Measurements from ENCODE around the gene PAWR.
"Not testable (repeated sequence)": the region's sequence is repeated elsewhere in the genome, so short reads cannot be mapped to it uniquely, and the experiment has no call there.

Gene PAWR

DNA sequence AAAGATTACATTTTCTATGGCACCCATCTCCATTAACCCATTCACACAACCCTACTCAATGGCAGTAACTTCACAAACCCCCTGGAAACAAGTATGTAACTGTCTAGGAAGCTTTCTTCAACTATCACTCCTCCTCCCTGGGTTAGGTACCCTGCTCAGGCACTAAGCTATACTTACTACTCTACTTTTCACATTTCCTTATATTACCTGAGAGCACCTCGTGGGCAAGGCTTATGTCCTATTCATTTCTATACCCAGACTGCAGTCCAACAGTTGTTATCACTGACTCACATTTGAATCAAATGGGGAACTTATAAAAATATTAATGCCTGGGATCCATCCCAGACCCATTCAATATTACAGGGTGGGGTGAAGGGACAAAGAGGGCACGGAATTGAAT lies 4.6 kb downstream of the PAWR start:
- DNase-seq (ENCODE audit: low spot score) = no peak

DNA sequence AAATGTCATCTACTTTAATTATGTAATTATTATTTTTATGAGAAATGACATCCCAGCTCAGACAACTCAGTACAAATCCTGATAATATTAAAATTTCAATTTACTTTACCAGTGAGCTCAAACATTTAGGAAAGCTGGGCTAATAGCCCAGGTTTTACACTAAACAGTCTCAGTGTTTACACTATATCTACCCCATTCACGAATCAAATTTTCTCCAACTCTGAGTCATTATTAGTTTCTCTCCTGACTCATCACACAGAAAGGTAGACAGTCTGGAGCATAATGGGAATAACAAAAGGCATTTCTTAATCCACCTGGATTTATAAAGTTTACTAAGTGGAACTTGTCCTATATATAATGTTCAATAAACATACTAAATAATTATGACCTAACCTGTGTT lies 5.7 kb downstream of the PAWR start:
- DNase-seq (ENCODE audit: low spot score) = peak; percentile 55

DNA sequence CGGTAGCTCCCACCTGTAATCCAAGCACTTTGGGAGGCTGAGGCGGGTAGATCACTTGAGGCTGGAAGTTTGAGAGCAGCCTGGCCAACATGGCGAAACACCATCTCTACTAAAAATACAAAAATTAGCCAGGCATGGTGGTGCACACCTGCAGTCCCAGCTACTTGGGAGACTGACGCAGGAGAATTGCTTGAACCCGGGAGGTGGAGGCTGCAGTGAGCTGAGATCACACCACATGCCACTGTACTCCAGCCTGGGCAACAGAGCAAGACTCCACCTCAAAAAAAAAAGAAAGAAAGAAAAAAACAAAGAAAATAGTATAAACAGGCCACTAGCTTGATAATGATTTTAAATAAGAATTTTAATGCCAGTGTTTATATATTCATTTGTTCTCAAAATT lies 6.4 kb downstream of the PAWR start:
- not testable (repeated sequence) for DNase-seq (ENCODE audit: low spot score)

DNA sequence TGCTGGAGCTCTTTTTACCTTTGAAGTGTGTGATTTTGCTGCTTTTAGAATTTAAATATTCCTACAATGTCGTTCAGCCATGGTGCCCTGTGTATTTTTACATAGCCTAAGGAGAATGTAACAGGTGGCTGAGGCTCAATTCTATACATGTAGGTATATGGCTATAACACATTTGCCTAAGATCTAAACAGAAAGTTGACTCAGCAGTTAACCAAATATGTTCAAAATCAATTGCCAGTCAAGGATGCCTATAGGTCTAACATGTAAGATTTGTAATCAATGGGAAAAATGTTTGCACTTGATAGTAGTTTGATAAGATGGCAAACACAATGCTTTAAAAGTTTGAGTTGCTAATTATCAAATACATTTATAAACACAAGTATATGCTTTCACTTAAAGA lies 8.2 kb downstream of the PAWR start:
- DNase-seq (ENCODE audit: low spot score) = no peak

DNA sequence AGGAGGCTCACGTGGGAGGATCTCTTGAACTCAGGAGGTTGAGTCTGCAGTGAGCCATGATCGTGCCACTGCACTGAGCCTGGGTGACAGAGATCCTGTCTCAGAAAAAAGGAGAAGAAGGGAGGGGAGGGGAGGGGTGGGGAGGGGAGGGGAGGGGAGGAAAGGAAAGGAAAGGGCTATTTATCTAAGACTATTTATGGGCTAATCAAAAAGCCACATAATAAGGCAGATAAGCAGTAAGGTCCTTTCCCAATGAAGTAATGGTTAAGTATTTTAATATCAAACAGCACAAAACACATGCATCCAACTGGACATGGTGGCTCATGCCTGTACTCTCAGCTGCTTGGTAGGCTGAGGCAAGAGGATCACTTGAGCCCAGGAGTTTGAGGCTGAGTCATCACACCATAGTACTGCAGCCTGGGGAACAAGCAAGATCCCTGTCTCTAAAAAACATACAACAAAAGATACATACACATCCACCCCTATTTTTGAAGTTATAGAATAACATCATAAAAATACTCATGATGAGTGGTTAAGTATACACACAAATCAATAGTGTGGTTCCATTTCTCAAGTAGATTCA lies 9.7 kb downstream of the PAWR start:
- DNase-seq (ENCODE audit: low spot score) = peak; percentile 59

DNA sequence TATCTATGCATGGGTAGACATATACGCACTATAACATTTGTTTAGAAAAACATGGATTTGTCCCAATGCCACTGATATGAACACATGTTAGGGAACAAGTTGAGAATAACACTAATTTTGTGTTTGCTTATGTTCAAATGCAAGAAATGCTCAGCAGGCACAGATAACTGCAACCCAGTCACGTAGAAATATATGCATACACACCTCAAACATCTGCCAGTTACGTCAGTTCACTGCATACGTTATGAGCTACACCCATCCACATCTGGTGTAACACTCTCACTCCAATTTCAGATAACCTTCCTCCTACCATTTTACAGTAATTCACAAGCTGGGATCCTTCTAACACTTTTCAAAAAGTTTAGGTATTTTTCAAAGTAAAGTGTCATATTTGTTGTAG lies 10.7 kb downstream of the PAWR start:
- DNase-seq (ENCODE audit: low spot score) = no peak

DNA sequence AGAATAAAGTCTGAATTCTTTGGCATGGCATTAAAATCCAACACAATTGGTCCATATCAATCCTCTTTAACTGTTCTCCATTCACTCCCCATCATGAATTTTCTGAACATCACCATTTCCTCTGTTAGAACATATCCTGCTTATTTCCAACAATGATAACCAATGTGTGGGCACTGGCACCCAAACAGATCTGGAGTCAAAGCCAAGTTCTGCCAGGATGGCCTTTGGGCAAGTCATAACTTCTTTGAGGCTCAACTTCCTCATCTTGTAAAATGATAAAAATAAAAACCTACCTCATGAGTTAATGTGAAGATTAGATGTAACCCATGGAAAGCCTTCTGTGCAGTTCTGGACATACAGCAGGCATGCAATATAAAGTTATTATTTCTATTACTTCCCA lies 12.5 kb downstream of the PAWR start:
- no peak for DNase-seq (ENCODE audit: low spot score)

DNA sequence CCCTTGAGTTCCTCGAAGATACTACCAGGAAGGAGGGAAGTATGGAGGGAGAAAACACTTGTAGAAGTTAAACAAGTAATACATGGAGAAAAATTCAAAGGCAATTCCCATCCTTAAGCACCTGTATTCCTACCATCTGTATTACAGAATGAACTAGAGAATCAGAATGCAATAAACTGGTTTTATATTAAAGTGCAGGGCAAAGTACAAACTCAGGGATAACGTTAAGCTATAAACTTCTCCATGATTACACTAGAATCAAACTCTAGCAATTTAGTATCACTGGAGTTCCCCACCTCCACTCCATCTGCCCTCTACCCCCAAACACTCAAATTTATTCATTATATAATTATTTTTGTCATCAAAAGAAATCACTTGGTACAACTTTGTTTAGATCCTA lies 13.1 kb downstream of the PAWR start:
- no peak for DNase-seq (ENCODE audit: low spot score)

DNA sequence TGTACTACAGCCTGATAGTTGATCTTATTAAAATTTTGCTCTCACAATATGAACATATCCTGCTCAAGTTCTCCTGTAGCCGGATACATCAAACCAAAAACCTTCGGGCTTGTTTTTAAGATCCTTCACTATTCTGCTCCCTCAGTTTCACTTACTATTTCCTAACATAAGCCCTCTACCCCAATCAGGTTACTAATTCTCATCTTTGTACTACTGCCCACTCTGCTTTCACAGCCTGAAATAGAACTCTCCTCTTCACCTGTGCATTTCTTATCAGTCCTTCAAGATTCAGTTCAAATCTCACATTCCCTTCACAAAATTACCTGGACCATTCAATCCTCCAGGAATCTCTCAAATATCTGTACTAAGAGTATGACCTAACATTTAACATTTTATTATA lies 14.2 kb downstream of the PAWR start:
- no peak for DNase-seq (ENCODE audit: low spot score)

DNA sequence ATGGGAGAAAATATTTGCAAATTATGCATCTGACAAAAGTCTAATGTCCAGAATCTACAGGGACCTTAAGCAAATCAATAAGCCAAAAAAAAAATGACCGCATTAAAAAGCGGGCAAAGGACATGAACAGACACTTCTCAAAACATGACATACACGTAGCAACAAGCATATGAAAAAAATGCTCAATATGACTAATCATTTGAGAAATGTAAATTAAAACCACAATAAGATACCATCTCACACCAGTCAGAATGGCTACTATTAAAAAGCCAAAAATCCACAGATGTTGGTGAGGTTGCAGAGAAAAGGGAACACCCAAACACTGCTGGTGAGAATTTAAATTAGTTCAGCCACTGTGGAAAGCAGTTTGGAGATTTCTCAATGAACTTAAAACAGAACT lies 16.1 kb downstream of the PAWR start:
- DNase-seq (ENCODE audit: low spot score) = peak; percentile 55

DNA sequence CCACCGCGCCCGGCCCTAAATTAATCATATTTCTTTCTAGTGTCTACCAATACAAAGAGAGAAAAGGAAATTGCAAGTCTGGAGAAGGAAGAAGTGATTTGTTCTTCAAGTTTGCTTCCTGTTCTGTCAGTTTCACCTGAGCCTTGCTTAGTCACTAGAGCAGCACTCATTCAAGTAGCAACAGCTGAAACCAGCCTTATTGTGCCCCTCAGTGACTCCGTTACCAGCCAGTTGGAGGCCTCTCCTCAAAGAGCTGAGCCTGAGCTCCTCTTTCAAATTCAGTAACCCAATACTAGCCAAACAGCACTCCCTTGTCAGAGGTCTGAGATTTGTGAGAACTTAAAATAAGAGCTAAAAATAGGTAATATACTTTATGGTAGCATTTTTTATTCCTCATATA lies 17.4 kb downstream of the PAWR start:
- DNase-seq (ENCODE audit: low spot score) = no peak

DNA sequence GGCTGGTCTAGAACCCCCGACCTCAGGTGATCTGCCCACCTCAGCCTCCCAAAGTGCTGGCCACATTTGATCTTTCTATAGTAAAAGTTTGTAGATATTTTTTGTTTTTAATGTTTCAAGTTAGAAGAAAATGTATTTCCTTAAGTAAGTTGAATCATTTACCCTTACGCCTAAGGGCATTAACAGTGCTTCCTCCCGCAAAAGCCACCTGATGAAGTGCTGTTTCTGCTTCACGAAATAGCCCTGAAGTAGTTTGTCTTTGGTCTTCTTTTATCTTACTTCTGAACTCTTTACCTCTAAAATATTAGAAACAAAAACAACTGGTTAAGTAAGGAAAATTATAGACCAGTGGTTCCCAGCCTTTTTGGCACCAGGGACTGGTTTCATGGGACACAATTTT lies 22.7 kb downstream of the PAWR start:
- no peak for DNase-seq (ENCODE audit: low spot score)

DNA sequence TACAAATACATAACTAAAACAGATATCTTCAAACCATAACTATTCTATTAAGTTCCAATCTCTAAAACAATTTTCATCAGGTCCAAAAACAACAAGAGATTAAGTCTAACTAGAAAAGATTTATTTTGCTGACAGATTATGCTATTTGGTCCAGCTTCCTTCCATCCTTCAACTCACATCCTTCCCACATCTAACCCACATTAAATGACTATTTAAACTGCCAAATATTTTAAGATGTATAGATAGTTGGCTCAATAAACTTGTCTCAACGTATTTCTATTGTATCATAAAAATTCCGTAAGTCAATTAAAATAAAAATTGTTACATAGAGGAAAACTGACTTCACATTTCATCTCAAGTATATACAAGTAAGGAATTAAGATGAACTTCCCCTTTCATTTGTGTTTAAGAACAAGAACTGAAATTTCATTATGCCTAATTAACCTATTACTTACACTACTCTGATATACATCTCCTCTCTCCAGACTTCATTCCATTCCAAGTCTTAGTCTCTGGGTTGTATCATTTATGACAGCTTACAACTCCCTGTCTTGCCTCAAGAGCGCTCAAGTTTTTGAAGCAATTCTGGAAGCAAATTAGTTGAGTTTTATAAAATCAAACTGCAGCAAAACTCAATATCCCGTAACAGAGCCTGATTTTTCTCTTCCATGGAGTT lies 25.4 kb downstream of the PAWR start:
- DNase-seq (ENCODE audit: low spot score) = no peak

DNA sequence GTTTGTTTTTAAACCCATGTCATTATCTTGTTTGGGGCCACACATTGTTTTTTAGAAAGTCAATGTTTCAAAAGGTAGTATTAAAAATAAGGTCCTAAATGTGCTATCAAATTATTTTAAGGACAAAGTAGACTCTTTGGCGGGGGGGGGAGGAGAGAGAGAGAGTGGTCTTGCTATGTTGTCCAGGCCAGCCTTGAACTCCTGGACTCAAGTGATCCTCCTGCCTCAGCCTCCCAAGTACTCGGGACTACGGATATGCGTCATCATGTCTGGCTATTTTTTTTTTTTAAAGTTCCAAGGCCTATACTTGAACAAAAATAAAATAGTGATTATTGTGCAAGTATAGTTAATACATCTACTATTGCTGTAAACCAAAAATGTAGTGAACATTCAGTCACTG lies 26.2 kb downstream of the PAWR start:
- no peak for DNase-seq (ENCODE audit: low spot score)

DNA sequence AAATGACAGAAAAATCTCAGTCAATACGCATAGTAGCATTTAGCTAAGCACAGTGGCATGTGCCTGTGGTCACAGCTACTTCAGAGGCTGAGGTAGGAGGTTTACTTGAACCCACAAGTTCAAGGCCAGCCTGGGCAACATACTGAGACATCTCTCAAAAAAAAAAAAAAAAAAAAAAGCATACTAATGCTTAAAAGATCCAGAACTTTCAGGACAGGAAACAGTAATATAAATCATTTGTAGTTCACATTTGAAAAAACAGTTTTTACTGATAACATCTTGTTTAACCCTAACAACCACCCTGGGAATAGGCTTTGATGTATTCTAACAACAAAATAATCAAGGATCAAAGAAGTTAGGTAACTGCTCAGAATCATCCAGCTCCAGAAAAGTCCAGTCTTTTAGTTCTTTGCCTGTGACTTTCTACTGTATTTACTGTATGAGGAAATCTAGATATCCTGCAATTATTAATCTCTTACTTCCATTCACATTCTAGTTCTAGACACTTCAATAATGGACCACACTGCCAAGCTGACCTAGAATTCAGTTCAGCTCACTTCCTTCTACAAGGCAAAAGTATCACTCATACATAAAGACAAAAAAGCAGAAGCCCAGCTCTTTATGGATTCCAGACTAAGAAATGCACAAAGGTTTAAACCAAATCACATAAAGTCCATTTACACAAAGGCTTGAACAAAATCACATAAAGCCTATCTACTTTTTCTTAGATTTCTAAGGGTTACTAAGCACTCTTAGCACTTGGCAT lies 28.5 kb downstream of the PAWR start:
- DNase-seq (ENCODE audit: low spot score) = no peak

DNA sequence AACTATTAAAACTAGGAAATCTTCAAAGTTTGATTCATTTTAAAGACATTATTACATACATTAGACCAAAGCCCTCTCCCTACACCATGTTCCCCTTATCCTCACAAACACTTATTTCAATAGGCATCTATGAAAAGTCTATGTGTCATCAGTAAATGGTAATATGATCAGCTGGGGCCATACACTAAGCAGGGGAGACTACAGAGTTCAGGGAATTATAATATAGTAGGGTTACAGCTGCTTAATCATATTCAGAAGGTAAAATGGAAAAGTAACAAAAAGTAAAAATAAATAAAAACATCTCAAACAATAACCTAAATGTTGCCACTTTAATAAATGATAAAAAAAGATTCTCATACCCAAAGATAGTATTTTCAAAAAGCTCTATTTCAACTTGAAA lies 29.1 kb downstream of the PAWR start:
- peak; percentile 12 for DNase-seq (ENCODE audit: low spot score)

DNA sequence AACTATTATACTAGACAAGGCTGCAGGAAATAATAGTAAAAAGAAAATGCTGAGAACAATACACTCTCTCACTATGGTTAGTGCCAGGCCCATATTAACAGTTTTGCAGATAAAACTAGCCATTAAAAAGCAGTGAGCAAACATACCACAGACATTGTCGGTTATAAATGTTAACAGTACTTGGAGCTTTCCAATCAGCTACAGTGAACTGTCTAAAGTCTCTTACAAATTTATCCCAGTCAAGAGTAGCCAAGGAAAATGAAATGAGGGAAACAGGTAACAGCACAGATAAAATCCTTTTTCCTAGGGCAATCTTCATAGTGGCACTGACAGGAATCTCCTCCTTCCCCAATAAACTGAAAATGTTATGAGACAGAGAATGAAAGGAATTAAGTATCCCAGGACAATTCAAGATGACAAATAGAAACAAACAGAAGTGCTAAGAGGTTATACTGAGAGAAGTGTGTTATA lies 30.8 kb downstream of the PAWR start:
- no peak for DNase-seq (ENCODE audit: low spot score)

DNA sequence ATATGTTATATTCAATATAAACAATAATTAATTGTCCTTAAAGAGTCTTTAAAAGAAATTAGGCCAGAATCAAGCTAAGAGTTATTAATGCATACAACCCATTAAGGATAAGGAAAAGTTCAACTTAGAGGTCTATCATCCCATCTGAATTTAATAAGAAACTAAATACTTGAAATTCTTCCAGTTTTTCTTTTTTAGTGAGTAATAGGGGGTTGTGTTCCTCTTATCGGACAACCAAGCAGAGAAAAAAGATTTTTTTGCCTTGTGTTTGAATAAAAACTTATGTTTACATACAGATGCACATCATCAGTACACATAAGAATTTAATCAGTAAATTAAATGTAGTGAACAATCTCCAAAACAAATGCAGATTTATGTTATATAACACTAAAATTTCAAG lies 32.5 kb downstream of the PAWR start:
- no peak for DNase-seq (ENCODE audit: low spot score)

DNA sequence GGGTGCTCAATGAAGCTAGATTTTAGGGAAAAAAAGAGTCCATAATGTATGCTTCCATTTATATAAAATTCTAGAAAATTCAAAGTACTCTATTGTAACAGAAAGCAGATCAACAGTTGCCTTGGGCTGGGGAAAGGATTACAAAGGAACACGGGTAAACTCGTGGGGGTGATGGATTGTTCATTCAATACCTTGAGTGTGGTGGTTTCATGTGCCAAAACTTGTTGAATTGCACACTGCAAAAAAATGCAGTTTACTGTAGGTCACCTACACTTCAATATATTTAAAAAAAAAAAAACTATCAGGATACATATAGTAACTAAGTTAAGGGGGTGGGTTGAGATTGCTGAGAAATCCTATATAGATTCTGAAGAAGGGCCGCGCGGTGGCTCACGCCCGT lies 33.6 kb downstream of the PAWR start:
- no peak for DNase-seq (ENCODE audit: low spot score)

DNA sequence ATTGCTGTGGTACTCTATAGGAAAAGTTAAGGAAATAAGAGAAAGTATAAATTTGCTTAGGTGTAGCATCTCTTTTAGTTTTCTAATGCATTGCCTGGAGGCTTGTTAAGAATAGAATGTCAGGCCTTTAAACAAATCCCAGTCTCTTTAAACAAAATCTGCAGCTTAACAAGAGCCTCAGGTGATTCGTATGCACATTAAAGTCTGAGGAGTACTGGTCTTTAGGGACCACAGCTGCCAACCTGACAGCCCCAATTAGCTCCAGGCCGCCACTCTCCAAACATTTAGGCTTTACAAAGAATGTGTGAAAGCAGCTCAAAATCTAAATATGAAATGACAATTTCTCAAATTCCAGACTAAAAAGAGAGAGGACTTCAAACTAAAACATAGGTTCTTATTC lies 35.7 kb downstream of the PAWR start:
- DNase-seq (ENCODE audit: low spot score) = no peak

DNA sequence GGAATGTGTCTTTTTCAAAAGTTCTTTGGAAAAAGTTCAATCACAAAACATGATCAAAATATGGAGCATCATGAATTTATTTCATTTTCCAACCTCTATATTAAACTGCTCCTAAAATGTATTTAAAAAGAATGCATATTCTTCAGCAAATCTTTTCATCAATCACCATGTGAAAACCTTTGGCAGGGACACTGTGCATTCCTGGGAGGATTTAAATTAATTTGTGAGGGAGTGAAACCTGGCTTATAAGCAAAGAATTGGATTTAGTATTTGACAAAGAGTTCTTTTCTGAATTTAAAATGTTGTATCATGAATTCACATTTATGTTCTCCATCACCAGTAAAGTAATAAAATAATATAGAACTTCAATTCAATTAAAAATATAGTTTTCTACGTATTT lies 38.2 kb downstream of the PAWR start:
- no peak for DNase-seq (ENCODE audit: low spot score)

DNA sequence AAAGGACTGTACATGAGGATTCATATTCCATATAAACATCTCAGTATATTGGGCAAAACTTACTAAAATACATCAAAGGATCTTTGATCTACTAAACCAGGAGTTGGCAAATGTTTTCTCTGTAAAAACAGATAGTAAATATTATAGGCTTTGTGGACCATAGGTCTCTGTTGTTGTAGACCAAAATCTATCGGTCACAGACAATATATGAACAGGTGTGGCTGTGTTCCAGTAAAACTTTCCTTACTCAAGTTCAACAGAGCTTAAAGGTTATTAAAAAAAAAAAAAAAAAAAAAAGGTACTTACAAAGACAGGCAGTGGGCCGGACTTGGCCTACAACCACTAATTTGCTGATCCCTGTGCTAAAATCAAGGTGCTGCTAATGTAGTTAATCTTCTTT lies 40.3 kb downstream of the PAWR start:
- DNase-seq (ENCODE audit: low spot score) = no peak

DNA sequence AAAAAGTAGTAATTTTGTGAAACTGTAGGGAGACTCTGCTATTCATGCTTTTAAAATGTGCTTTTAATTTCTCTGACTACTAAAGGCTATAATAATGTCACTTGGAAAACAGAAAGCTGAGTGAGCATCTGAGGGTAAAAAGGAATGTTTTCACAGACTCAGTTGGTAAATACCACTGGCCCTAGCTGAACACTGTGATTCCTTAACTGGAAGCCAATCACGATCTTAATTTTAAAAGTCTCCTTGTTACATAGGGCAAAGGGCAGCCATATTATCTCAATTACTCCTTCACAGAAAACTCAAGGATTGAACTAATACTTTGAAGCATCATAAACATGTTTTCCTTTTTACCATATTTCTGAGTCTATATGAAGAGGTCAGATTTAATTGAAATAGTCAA lies 41.9 kb downstream of the PAWR start:
- DNase-seq (ENCODE audit: low spot score) = no peak

DNA sequence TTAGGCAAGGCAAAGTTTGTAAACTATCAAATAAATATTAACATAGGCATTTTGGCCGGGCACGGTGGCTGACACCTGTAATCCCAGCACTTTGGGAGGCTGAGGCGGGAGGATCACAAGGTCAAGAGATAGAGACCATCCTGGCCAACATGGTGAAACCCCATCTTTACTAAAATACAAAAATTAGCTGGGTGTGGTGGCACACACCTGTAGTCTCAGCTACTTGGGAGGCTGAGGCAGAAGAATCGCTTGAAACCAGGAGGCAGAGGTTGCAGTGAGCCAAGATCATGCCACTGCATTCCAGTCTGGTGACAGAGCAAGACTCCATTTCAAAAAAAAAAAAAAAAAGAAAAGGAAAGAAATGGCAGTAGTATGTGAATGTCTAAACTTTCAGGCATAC lies 43.9 kb downstream of the PAWR start:
- not testable (repeated sequence) for DNase-seq (ENCODE audit: low spot score)

Data from RKO (cell line).